ENCODE results near the gene LRP8. TPM values are rescaled to one million over a fixed set of nuclear protein-coding genes. Genes with fewer than 3 reads are reported as not detected.

Gene LRP8
- total and polyA plus RNA-seq, 2 donors (not counting 3 experiments of a cell fraction or from before 2014, with no cell fraction given) = 40.9 to 62.2 TPM

DNA sequence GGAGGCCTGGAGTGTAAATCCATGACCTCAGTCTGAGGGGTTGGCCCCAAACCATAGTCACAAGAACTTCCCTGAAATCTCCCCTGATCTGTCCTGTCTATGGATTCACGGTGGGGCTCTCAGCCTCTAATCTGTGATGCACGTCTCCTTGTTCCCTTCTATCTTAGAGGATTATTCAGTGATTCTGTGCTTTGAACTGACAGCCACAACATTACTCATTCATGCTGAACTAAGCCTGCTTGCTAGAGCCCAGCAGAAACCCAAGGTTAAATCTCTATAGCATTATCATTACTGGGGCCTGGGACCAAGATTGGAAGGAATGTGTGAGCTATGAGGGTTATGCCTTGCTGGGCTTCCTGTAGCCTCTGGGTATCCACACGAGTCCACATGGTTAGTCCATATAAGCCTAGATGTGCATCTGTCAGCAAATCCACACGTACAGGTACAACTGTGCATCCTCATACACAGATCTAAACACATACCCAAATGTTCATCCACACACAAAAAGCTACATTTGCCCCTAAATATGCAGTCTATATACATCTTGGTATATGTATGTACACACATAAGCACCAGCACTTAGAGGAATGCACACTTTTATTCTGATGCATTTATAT, 67.1 kb downstream of the LRP8 start:
- POLR2A ChIA-PET = no interaction called here
- Histone ChIP-seq H3K79me2 (ENCODE audit: control insufficient read depth, insufficient read depth, low read length) (no peaks in the 10 kb centered on the region), H3K27ac (ENCODE audit: insufficient read depth, low read depth, low read length) (no peak overlapping the region), H3K27me3 (ENCODE audit: control insufficient read depth in 2 of 2, insufficient read depth in 2 of 2, low read length in 2 of 2) (no peaks in the 10 kb centered on the region), H3K9me3 (replicated peaks; ENCODE audit: control insufficient read depth, insufficient read depth, low read length) (no peaks in the 10 kb centered on the region), H3K9me1 (replicated peaks; ENCODE audit: control insufficient read depth, extremely low read depth, insufficient read depth, low read length) (no peaks in the 10 kb centered on the region), H3K4me2 (ENCODE audit: insufficient read depth, low read length) (no peak overlapping the region), H3K4me3 (replicated peaks in 1 of 3; ENCODE audit: insufficient read depth in 1 of 3, low read depth in 1 of 3, low read length in 3 of 3) (no peak overlapping the region), H3K9ac (replicated peaks; ENCODE audit: extremely low read depth, insufficient read depth, low read length) (no peak overlapping the region), H3K4me1 (ENCODE audit: control insufficient read depth, extremely low read depth, insufficient read depth, low read length) (no peaks in the 10 kb centered on the region), H2AFZ (ENCODE audit: low read depth, low read length) (no peak overlapping the region), H3K36me3 (ENCODE audit: control insufficient read depth in 2 of 2, extremely low read depth in 1 of 2, insufficient read depth in 2 of 2, low read length in 2 of 2) (peaks cover 16 to 25% of the 10 kb centered on the region in 2 experiments), H4K20me1 (replicated peaks; ENCODE audit: control insufficient read depth, extremely low read depth, insufficient read depth, low read length) (no peaks in the 10 kb centered on the region)
- CTCF ChIA-PET = interaction anchor here (1.4 kb wide), 1 partner anchor 133 kb away, joined by 3 read pairs; no protein-coding TSS in a partner anchor
- intact Hi-C loops (cut with micrococcal nuclease) (no loop called here), dilution Hi-C loops (cut with MboI; ENCODE audit: extremely low pct_ligation_motif_present, low sequenced_read_pairs) (no loop called here)
- TF ChIP-seq POLR2AphosphoS5 (IDR thresholded peaks at IDR 0.05; ENCODE audit: insufficient read depth, low read depth, low read length) (no peak), JUN (IDR thresholded peaks at IDR 0.05; ENCODE audit: borderline replicate concordance, insufficient read depth, insufficient read length, low read depth) (no peak), MYC (IDR thresholded peaks at IDR 0.05; ENCODE audit: low read depth, low read length) (no peak), FOS (IDR thresholded peaks at IDR 0.05; ENCODE audit: borderline replicate concordance, insufficient read depth, low read length) (no peak), POLR2A (IDR thresholded peaks at IDR 0.05; ENCODE audit: low read depth, low read length) (no peak), MAX (IDR thresholded peaks at IDR 0.05; ENCODE audit: insufficient read depth, insufficient read length) (no peak), GATA2 (IDR thresholded peaks at IDR 0.05; ENCODE audit: insufficient read depth, insufficient read length, low read depth, low read length) (no peak), EZH2 (IDR thresholded peaks at IDR 0.05; ENCODE audit: borderline replicate concordance, low read depth, low read length, severe bottlenecking) (no peak)
- TF ChIP-seq, protein P1, sequence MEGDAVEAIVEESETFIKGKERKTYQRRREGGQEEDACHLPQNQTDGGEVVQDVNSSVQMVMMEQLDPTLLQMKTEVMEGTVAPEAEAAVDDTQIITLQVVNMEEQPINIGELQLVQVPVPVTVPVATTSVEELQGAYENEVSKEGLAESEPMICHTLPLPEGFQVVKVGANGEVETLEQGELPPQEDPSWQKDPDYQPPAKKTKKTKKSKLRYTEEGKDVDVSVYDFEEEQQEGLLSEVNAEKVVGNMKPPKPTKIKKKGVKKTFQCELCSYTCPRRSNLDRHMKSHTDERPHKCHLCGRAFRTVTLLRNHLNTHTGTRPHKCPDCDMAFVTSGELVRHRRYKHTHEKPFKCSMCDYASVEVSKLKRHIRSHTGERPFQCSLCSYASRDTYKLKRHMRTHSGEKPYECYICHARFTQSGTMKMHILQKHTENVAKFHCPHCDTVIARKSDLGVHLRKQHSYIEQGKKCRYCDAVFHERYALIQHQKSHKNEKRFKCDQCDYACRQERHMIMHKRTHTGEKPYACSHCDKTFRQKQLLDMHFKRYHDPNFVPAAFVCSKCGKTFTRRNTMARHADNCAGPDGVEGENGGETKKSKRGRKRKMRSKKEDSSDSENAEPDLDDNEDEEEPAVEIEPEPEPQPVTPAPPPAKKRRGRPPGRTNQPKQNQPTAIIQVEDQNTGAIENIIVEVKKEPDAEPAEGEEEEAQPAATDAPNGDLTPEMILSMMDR (IDR thresholded peaks at IDR 0.05; ENCODE audit: extremely low read depth in 1 of 2, insufficient read depth in 1 of 2, low read depth in 1 of 2, low read length in 2 of 2) = no peak
- DNase-seq (ENCODE audit: low read depth, low spot score) (no peak), FAIRE-seq (no peak)
- no TSS peak for BruUV-seq (replicated peaks)
